Thyroid gland (tissue), 4 donors: ENCODE data around the gene FARP2. TPM values are rescaled to one million over a fixed set of nuclear protein-coding genes. Genes with fewer than 3 reads are reported as not detected.

Experiments
- DNase-seq, 2 donors: peaks; one replicate each; pipeline ENCODE4 v3.0.0-alpha.2; 2019
- H3K27ac ChIP-seq, 3 donors: fragments of 200-600 bp; sonication (generic); 1 replicate in 2 of 3; 2 replicates in 1 of 3; pipeline ENCODE4 v1.5.1; 2016 to 2019; ENCODE audit warnings: mild to moderate bottlenecking in 1 of 3, moderate library complexity in 1 of 3
- H3K27me3 ChIP-seq: fragments of 200-600 bp; sonication (generic); one replicate; pipeline ENCODE4 v1.5.1; 2019
- H3K36me3 ChIP-seq, 2 donors: fragments of 200-600 bp; sonication (generic); one replicate each; pipeline ENCODE4 v1.5.1; 2016 to 2019
- H3K4me1 ChIP-seq, 2 donors: fragments of 200-600 bp; sonication (generic); one replicate each; pipeline ENCODE4 v1.5.1; 2017 to 2019
- H3K4me3 ChIP-seq, 3 donors: fragments of 200-600 bp; sonication (generic); replicated peaks in 1 of 3; 1 replicate in 2 of 3; 2 replicates in 1 of 3; pipeline ENCODE4 v1.5.1; 2016; ENCODE audit warnings: mild to moderate bottlenecking in 1 of 3
- H3K9me3 ChIP-seq: fragments of 200-600 bp; sonication (generic); one replicate; pipeline ENCODE4 v1.5.1; 2017
- CTCF ChIP-seq, 6 experiments: fragments of 200-600 bp in 3 of 6; fragments of 450-650 bp in 3 of 6; sonication (generic) in 3 of 6; IDR thresholded peaks; one replicate each; pipeline ENCODE4 v1.5.1; 2016 to 2019; ENCODE audit warnings: antibody characterized with exemption in 6 of 6, mild to moderate bottlenecking in 2 of 6, inconsistent platforms in 1 of 6, moderate library complexity in 1 of 6
- POLR2A ChIP-seq, 2 donors: fragments of 450-650 bp; IDR thresholded peaks; one replicate each; pipeline ENCODE4 v1.6.1; 2017; ENCODE audit warnings: antibody characterized with exemption in 2 of 2, mild to moderate bottlenecking in 2 of 2, moderate library complexity in 1 of 2
- WGBS, 2 donors: methylation state at CpG; one replicate each; pipeline ENCODE4 v1.1.5; 2017; 5-methylcytosine and 5-hydroxymethylcytosine counted together
- intact Hi-C: fragments of 100-400 bp; cut with DNase I; formaldehyde crosslinking; loops from one replicate; pipeline ENCODE4 v1.15.1; 2023
- total RNA-seq, 4 donors: library from RNA; depleted of rRNA; stranded (reverse); fragments of >200 nt; gene quantifications; one replicate each; pipeline ENCODE4 v1.2.3, GENCODE V29; 2016

The FARP2 gene
- total RNA-seq = 10 to 100 TPM; 16.9 to 24.1 (median 20.3) TPM

DNA sequence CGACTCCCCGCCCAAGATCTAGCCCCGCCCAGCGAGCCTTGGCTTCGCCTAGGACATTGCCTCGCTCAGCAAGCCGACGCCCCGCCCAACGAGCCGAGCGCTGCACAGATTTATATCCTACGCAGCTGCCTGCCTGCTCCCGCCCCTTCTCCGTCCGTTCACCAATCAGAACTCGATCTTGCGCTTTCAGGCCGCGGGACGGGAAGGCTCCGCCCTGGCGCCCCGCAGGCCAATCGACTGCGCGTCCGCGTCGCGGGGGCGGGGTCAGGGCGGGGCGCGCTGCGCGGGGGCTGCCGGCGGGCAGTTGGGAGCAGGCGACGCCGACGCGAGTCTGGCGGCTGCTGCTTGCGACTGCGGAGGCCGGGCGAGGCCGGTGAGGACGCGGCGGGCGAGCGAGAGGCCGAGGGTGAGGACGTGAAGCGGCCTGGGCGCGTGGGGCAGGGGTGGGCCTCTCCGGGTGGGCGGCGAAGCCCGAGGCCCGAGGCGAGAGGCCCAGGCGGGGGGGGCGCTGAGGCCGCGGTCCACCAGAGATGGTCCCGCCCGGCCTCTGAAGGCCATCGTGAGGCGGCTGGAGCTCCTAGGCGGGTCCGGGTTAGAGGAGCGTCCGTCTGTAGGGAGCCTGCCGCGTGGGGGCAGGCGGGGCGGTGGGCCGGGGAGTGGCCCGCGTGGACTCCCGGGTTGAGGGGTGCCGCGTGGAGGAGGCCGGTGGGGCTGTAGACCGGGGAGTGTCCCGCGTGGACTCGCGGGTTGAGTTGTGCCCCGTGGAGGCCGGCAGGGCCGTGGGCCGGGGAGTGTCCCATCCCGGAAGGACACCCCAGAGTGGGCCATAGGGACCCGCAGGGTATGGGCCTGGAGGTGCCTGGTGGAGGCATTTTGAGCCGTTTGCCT, at the start of gene FARP2:
Gene FARP2 (plus strand): TSS at position 303 of the 888 bp plus-strand sequence. CDS start 16,823 bp downstream, outside the sequence.
- intact Hi-C loops = loop anchor here (5.0 to 10.0 kb wide), 3 partner anchors 81 to 349 kb away; partner anchors contain the start of genes ING5 and STK25
- peak within 1 kb of the TSS; percentile 3 to 81 (median 51) for H3K4me3 ChIP-seq
- no peaks in the 10 kb centered on the region for H3K27me3 ChIP-seq
- peak within 1 kb of the TSS; percentile 35 to 76 (median 57) for H3K27ac ChIP-seq
- peaks cover 13 to 25% of the 10 kb centered on the region in 2 donors for H3K36me3 ChIP-seq
- peak; percentile 100 for DNase-seq
- 1 to 6% methylated on average over 13 to 27 of the region's 101 CpGs for WGBS, 2 donors
- H3K4me1 ChIP-seq = peaks cover 11 to 21% of the 10 kb centered on the region in 2 donors
- TF ChIP-seq CTCF (IDR thresholded peaks at IDR 0.05) = no peak
- TF ChIP-seq POLR2A (IDR thresholded peaks at IDR 0.05) = peak in 1 of 2 donors; percentile 85
- no peaks in the 10 kb centered on the region for H3K9me3 ChIP-seq

GRCh38 chr2:241307055-241307454, 49.0 kb upstream of the FARP2 start:
- Histone ChIP-seq H3K4me3 (no peak overlapping the region), H3K4me1 (peaks cover 10 to 16% of the 10 kb centered on the region in 2 donors), H3K9me3 (no peaks in the 10 kb centered on the region), H3K27me3 (no peaks in the 10 kb centered on the region), H3K27ac (no peak overlapping the region), H3K36me3 (no peaks in the 10 kb centered on the region)
- no peak for DNase-seq
- intact Hi-C loops = no loop called here
- TF ChIP-seq CTCF (IDR thresholded peaks at IDR 0.05) = no peak
- TF ChIP-seq POLR2A (IDR thresholded peaks at IDR 0.05) = no peak
- WGBS, 2 donors = 48 to 60% methylated on average over 6 of the region's 6 CpGs

DNA sequence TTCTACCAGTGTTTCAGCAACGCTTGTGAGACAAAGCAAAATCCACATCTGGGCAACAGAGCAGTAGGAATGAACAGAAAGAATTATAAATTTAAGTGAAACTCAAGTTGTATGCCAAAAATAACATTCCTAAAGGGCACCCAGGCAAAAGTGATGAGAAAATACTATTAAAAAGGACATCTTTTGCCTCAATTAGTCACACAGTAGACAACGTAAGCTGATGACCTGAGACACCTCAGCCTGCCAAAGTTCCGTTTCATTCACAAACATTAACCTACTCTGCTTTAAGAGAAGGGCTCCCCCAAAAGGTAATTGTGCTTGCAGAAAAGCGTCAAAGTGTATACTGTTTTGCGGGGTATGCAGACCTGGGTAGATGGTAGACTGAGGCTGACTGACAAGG, 47.8 kb upstream of the FARP2 start:
- intact Hi-C loops = no loop called here
- Histone ChIP-seq H3K4me3 (no peak overlapping the region), H3K36me3 (no peaks in the 10 kb centered on the region), H3K9me3 (no peaks in the 10 kb centered on the region), H3K27ac (no peak overlapping the region), H3K27me3 (no peaks in the 10 kb centered on the region), H3K4me1 (peaks cover 4 to 11% of the 10 kb centered on the region in 2 donors)
- TF ChIP-seq CTCF (IDR thresholded peaks at IDR 0.05) (no peak), POLR2A (IDR thresholded peaks at IDR 0.05) (no peak)
- no peak for DNase-seq
- 89 to 94% methylated on average over 5 of the region's 5 CpGs for WGBS, 2 donors

- Histone ChIP-seq H3K36me3 (no peaks in the 10 kb centered on the region), H3K27me3 (no peaks in the 10 kb centered on the region), H3K9me3 (no peaks in the 10 kb centered on the region), H3K4me3 (no peak overlapping the region), H3K4me1 (peaks cover 4 to 8% of the 10 kb centered on the region in 2 donors), H3K27ac (no peak overlapping the region)
- 89 to 90% methylated on average over 18 of the region's 18 CpGs for WGBS, 2 donors
- no peak for DNase-seq
- intact Hi-C loops = no loop called here
- no peak for TF ChIP-seq CTCF (IDR thresholded peaks at IDR 0.05)
- TF ChIP-seq POLR2A (IDR thresholded peaks at IDR 0.05) = no peak
Observed at GRCh38 chr2:241308832-241309500, 47.1 kb upstream of the FARP2 start.
